GM19463 (cell line): Measurements from ENCODE around the gene CYP4Z1.
"Not testable (repeated sequence)": the region's sequence is repeated elsewhere in the genome, so short reads cannot be mapped to it uniquely, and the experiment has no call there.

Source experiments
- ATAC-seq: cut with Tn5 transposase; IDR thresholded peaks from one replicate; pipeline ENCODE4 v1.9.1; 2021; ENCODE audit warnings: mild to moderate bottlenecking, moderate library complexity; ENCODE audit not compliant: unreplicated experiment

The CYP4Z1 gene

GRCh38 chr1:47067097-47067594 lies at the start of gene CYP4Z1:
Gene CYP4Z1 (plus strand): TSS chr1:47067231. CDS start chr1:47067491, 260 bp downstream.
- no peak for ATAC-seq

- no peak for ATAC-seq
These were observed 46.0 kb upstream of the CYP4Z1 start for GRCh38 chr1:47021070-47021469.

GRCh38 chr1:47023268-47024140 lies 43.5 kb upstream of the CYP4Z1 start, which contains the start of gene CYP4X1:
Gene CYP4X1 (plus strand): TSS chr1:47023669. CDS start chr1:47023818, 149 bp downstream.
- ATAC-seq: no peak

- ATAC-seq: no peak
These were observed 42.8 kb upstream of the CYP4Z1 start for GRCh38 chr1:47024141-47024801.

- no peak for ATAC-seq
These were observed 36.7 kb upstream of the CYP4Z1 start for GRCh38 chr1:47030170-47030805.

- ATAC-seq: no peak
These were observed 36.0 kb upstream of the CYP4Z1 start for GRCh38 chr1:47031059-47031458.

GRCh38 chr1:47031585-47031984 lies 35.4 kb upstream of the CYP4Z1 start:
- ATAC-seq: no peak

GRCh38 chr1:47036764-47037163 lies 30.3 kb upstream of the CYP4Z1 start:
- ATAC-seq: no peak

- ATAC-seq: no peak
These were observed 7.7 kb upstream of the CYP4Z1 start for GRCh38 chr1:47059376-47059775.

- not testable (repeated sequence) for ATAC-seq
These were observed 2.0 kb downstream of the CYP4Z1 start for GRCh38 chr1:47069080-47069479.

GRCh38 chr1:47069509-47069908 lies 2.5 kb downstream of the CYP4Z1 start:
- ATAC-seq: not testable (repeated sequence)

GRCh38 chr1:47089356-47089755 lies 22.3 kb downstream of the CYP4Z1 start:
- not testable (repeated sequence) for ATAC-seq

- not testable (repeated sequence) for ATAC-seq
These were observed 24.4 kb downstream of the CYP4Z1 start for GRCh38 chr1:47091476-47091875.

GRCh38 chr1:47104816-47105215 lies 37.8 kb downstream of the CYP4Z1 start:
- ATAC-seq: no peak

- ATAC-seq: no peak
These were observed 39.8 kb downstream of the CYP4Z1 start for GRCh38 chr1:47106792-47107191.

- ATAC-seq: not testable (repeated sequence)
These were observed 41.0 kb downstream of the CYP4Z1 start for GRCh38 chr1:47107851-47108574.

- not testable (repeated sequence) for ATAC-seq
These were observed 42.5 kb downstream of the CYP4Z1 start for GRCh38 chr1:47109482-47109881.

GRCh38 chr1:47113178-47113577 lies 46.1 kb downstream of the CYP4Z1 start:
- no peak for ATAC-seq

GRCh38 chr1:47121039-47121438 lies 54.0 kb downstream of the CYP4Z1 start:
- ATAC-seq: not testable (repeated sequence)

- ATAC-seq: not testable (repeated sequence)
These were observed 57.8 kb downstream of the CYP4Z1 start for GRCh38 chr1:47124834-47125233.

GRCh38 chr1:47126997-47127396 lies 60.0 kb downstream of the CYP4Z1 start:
- ATAC-seq: not testable (repeated sequence)
